ENCODE data around the gene PLXNA3. TPM values are rescaled to one million over a fixed set of nuclear protein-coding genes. Genes with fewer than 3 reads are reported as not detected.

The PLXNA3 gene
- total RNA-seq, 1 donor from 2014 or later, result 15.4 TPM

Small RNA genes lying within 50 kb of the gene (small RNA-seq; reads per million reads assigned to genes)
- gene MIR6858 (ENCODE audit: low replicate concordance), result not detected
- not detected for gene RN7SL697P (ENCODE audit: low replicate concordance)

Other genes with a start within 250 kb of the PLXNA3 start
- gene OPN1MW2, start 238.5 kb upstream of the PLXNA3 start, total RNA-seq, result not detected
- gene OPN1MW3, start 200.7 kb upstream of the PLXNA3 start, total RNA-seq, result not detected
- not detected for gene TEX28, start 163.2 kb upstream of the PLXNA3 start, total RNA-seq
- gene TKTL1, start 162.5 kb upstream of the PLXNA3 start, total RNA-seq, result 1.6 TPM
- gene FLNA, start 83.6 kb upstream of the PLXNA3 start, total RNA-seq, result 406 TPM
- 23.1 TPM for gene EMD, start 79.0 kb upstream of the PLXNA3 start, total RNA-seq
- 9,585 TPM for gene RPL10, start 59.9 kb upstream of the PLXNA3 start, total RNA-seq
- 49.2 TPM for gene DNASE1L1, start 49.0 kb upstream of the PLXNA3 start, total RNA-seq
- gene TAFAZZIN, start 46.7 kb upstream of the PLXNA3 start, total RNA-seq, result 17.0 TPM
- gene ATP6AP1, start 29.6 kb upstream of the PLXNA3 start, total RNA-seq, result 81.8 TPM
- 91.6 TPM for gene GDI1, start 21.1 kb upstream of the PLXNA3 start, total RNA-seq
- 27.5 TPM for gene FAM50A, start 14.1 kb upstream of the PLXNA3 start, total RNA-seq
- gene LAGE3, start 21.0 kb downstream of the PLXNA3 start, total RNA-seq, result 23.8 TPM
- 71.7 TPM for gene UBL4A, start 28.3 kb downstream of the PLXNA3 start, total RNA-seq
- 16.3 TPM for gene SLC10A3, start 32.3 kb downstream of the PLXNA3 start, total RNA-seq
- gene FAM3A, start 58.0 kb downstream of the PLXNA3 start, total RNA-seq, result 20.6 TPM
- gene G6PD, start 88.6 kb downstream of the PLXNA3 start, total RNA-seq, result 15.0 TPM
- gene IKBKG, start 89.3 kb downstream of the PLXNA3 start, total RNA-seq, result 14.0 TPM
- not detected for gene CTAG1A, start 126.9 kb downstream of the PLXNA3 start, total RNA-seq
- not detected for gene CTAG1B, start 161.0 kb downstream of the PLXNA3 start, total RNA-seq
- gene CTAG2, start 195.3 kb downstream of the PLXNA3 start, total RNA-seq, result not detected

Measured in tongue (tissue), 2 donors.